Immature natural killer cell (primary cell): ENCODE data around the gene CDC42SE1. TPM values are rescaled to one million over a fixed set of nuclear protein-coding genes. Genes with fewer than 3 reads are reported as not detected.

Experiments used
- DNase-seq, 3 donors: peaks; one replicate each; pipeline ENCODE4 v3.0.0; 2022; ENCODE audit warnings: mixed read lengths in 1 of 3
- H3K27ac Mint-ChIP-seq, 6 donors: one replicate each; pipeline ENCODE4 v1.8.0; 2020; ENCODE audit warnings: mixed read lengths in 6 of 6, mild to moderate bottlenecking in 5 of 6, inconsistent platforms in 4 of 6, moderate library complexity in 3 of 6
- H3K27me3 Mint-ChIP-seq, 3 donors: one replicate each; pipeline ENCODE4 v1.8.0; 2020 to 2021; ENCODE audit warnings: low read depth in 3 of 3, mild to moderate bottlenecking in 3 of 3, mixed read lengths in 3 of 3, moderate library complexity in 3 of 3, inconsistent platforms in 1 of 3
- H3K36me3 Mint-ChIP-seq, 3 donors: one replicate each; pipeline ENCODE4 v1.8.0; 2020; ENCODE audit warnings: mixed read lengths in 3 of 3, inconsistent platforms in 2 of 3, mild to moderate bottlenecking in 2 of 3
- H3K4me1 Mint-ChIP-seq, 2 donors: one replicate each; pipeline ENCODE4 v1.8.0; 2020; ENCODE audit warnings: inconsistent platforms in 2 of 2, mild to moderate bottlenecking in 2 of 2, mixed read lengths in 2 of 2, moderate library complexity in 1 of 2
- H3K4me3 Mint-ChIP-seq, 5 donors: one replicate each; pipeline ENCODE4 v1.8.0; 2020; ENCODE audit warnings: mild to moderate bottlenecking in 5 of 5, mixed read lengths in 5 of 5, inconsistent platforms in 3 of 5, moderate library complexity in 3 of 5
- H3K9me3 Mint-ChIP-seq, 6 donors: one replicate each; pipeline ENCODE4 v1.8.0; 2020; ENCODE audit warnings: mild to moderate bottlenecking in 6 of 6, mixed read lengths in 6 of 6, inconsistent platforms in 4 of 6, moderate library complexity in 3 of 6
- polyA plus RNA-seq, 3 donors: library from polyadenylated mRNA; unstranded; fragments of 300-500 nt; fragmentation: Illumina TruSeq; gene quantifications; one replicate each; pipeline ENCODE4 v1.2.3, GENCODE V29; 2021

CDC42SE1 gene
- polyA plus RNA-seq, 3 donors from 2014 or later, result 129 to 177 (median 150) TPM

DNA sequence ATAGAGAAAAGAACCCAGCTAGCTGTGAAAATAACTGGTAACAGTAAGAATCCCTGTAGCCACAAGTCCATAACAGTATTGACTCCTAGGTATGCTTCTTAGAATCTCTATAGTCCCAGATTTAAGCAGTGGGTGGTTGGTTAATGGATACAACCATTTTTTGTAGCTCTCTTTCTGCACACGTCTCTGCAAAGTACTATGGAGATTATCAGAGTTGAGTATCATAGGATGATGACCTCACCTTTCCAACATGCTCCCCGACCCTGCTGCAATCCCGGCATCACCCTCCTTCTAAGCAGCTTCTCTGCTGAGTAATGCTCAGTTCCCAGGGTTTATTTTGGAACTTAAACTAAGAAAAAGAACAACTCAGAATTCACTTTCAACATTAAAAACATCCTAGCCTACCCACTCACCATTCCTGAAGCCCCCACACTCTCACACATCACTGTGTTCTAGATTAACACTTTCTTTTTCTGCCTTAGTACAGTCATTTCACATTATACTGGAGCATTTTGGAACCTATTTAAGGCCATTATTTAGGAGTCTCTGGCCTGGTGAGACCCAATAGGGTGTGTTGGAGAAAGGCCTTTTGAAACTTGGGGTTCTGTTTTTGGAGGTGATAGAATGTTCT is 3.4 kb upstream of the CDC42SE1 start:
- DNase-seq, result no peak
- H3K27me3 Mint-ChIP-seq, result peaks cover 12 to 22% (median 18%) of the 10 kb centered on the region in 3 donors
- H3K4me1 Mint-ChIP-seq, result peaks cover 20 to 23% of the 10 kb centered on the region in 2 donors
- H3K4me3 Mint-ChIP-seq, result no peak overlapping the region
- peak overlapping the region in 2 of 6 donors; percentile 31 to 64 for H3K27ac Mint-ChIP-seq
- H3K36me3 Mint-ChIP-seq, result peaks cover 6 to 10% (median 6%) of the 10 kb centered on the region in 3 donors
- no peaks in the 10 kb centered on the region for H3K9me3 Mint-ChIP-seq

DNA sequence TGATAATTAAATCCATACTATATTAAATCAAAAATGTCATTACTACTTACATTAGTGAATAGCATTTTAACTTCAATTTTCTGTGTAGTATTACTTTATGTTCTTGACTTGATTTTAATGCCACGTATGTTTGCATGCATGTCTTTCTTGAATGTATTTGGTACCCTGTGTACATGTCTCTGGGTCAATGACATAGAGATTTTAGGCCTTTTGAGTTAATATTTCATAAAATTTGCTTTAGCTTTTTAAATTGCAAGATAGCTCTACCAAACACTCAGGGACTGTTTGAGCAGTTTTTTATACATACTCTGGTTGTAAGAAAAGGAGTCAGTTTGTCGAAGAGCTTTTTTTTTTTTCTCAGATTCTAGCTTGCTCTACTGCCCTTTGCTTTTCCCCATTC is 2.3 kb upstream of the CDC42SE1 start:
- no peak overlapping the region for H3K4me3 Mint-ChIP-seq
- H3K4me1 Mint-ChIP-seq, result peaks cover 30 to 34% of the 10 kb centered on the region in 2 donors
- H3K36me3 Mint-ChIP-seq, result peaks cover 14 to 18% (median 15%) of the 10 kb centered on the region in 3 donors
- peaks cover 17 to 31% (median 29%) of the 10 kb centered on the region in 3 donors for H3K27me3 Mint-ChIP-seq
- peak overlapping the region in 5 of 6 donors; percentile 9 to 99 (median 14) for H3K27ac Mint-ChIP-seq
- no peak for DNase-seq
- no peaks in the 10 kb centered on the region for H3K9me3 Mint-ChIP-seq

GRCh38 chr1:151060657-151061421 is 1.4 kb upstream of the CDC42SE1 start:
- no peaks in the 10 kb centered on the region for H3K9me3 Mint-ChIP-seq
- H3K27me3 Mint-ChIP-seq, result peaks cover 19 to 36% (median 31%) of the 10 kb centered on the region in 3 donors
- H3K36me3 Mint-ChIP-seq, result peaks cover 23 to 27% (median 24%) of the 10 kb centered on the region in 3 donors
- no peak for DNase-seq
- peak overlapping the region; percentile 93 to 99 (median 99) for H3K27ac Mint-ChIP-seq
- peak overlapping the region; percentile 93 to 98 (median 96) for H3K4me3 Mint-ChIP-seq
- peaks cover 39 to 43% of the 10 kb centered on the region in 2 donors for H3K4me1 Mint-ChIP-seq

DNA sequence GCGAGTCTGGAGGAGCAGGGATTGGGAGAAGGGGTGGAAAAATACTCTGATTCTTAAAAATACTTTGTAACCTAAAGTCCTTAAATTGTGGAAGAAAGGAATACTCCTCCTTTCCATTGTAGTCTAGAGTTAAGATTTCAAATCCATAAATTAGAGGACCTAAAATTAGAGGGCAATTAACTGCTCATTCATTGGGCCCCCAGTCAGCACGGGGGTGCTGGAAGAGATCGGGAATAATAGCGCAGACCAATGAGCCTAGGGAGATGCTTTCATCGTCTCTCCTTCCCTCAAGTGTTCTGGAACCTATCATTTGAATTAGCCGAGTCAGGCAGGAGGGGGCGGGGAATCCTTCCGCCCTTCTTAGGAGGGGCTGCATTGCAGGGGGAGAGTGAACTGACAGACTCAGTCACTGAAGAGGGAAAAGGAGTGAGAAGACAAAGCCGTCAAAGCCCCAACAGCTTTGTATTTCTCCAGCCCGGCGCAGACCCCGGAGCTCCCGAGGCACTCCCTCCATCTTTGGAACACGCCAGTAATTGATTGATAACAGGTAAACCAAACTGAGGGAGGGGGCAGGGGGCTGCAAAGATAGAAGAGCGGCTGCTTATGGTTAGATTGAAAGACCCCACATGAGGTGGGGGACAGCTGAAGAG is 710 bp upstream of the CDC42SE1 start, which contains the start of gene MLLT11:
Gene MLLT11 (plus strand): TSS at position 391 of the 650 bp plus-strand sequence. CDS start 6,828 bp downstream, outside the sequence.
- DNase-seq, result peak in 2 of 3 donors; percentile 12 to 16
- peaks cover 30 to 31% (median 30%) of the 10 kb centered on the region in 3 donors for H3K36me3 Mint-ChIP-seq
- H3K27me3 Mint-ChIP-seq, result peaks cover 19 to 38% (median 35%) of the 10 kb centered on the region in 3 donors
- H3K4me1 Mint-ChIP-seq, result peaks cover 46 to 50% of the 10 kb centered on the region in 2 donors
- peak within 1 kb of the TSS; percentile 93 to 98 (median 96) for H3K4me3 Mint-ChIP-seq
- peak within 1 kb of the TSS; percentile 93 to 99 (median 99) for H3K27ac Mint-ChIP-seq
- H3K9me3 Mint-ChIP-seq, result no peaks in the 10 kb centered on the region

GRCh38 chr1:151058692-151059091 is 730 bp downstream of the CDC42SE1 start:
- no peaks in the 10 kb centered on the region for H3K9me3 Mint-ChIP-seq
- H3K27me3 Mint-ChIP-seq, result peaks cover 22 to 42% (median 39%) of the 10 kb centered on the region in 3 donors
- DNase-seq, result peak in 2 of 3 donors; percentile 28
- H3K27ac Mint-ChIP-seq, result peak overlapping the region; percentile 93 to 99 (median 99)
- H3K4me3 Mint-ChIP-seq, result peak overlapping the region; percentile 93 to 98 (median 96)
- peaks cover 59 to 65% of the 10 kb centered on the region in 2 donors for H3K4me1 Mint-ChIP-seq
- H3K36me3 Mint-ChIP-seq, result peaks cover 35 to 43% (median 38%) of the 10 kb centered on the region in 3 donors

GRCh38 chr1:151056149-151056548 is 3.3 kb downstream of the CDC42SE1 start:
- Mint-ChIP-seq H3K4me1 (peaks cover 80 to 81% of the 10 kb centered on the region in 2 donors), H3K27ac (peak overlapping the region; percentile 93 to 99 (median 99)), H3K9me3 (no peaks in the 10 kb centered on the region), H3K4me3 (peak overlapping the region; percentile 93 to 98 (median 96)), H3K36me3 (peaks cover 49 to 64% (median 50%) of the 10 kb centered on the region in 3 donors), H3K27me3 (peaks cover 24 to 43% (median 39%) of the 10 kb centered on the region in 3 donors)
- peak; percentile 61 to 63 (median 62) for DNase-seq

- H3K36me3 Mint-ChIP-seq, result peaks cover 51 to 69% (median 54%) of the 10 kb centered on the region in 3 donors
- H3K4me1 Mint-ChIP-seq, result peaks cover 81% of the 10 kb centered on the region in 2 donors
- no peaks in the 10 kb centered on the region for H3K9me3 Mint-ChIP-seq
- peaks cover 24 to 40% (median 39%) of the 10 kb centered on the region in 3 donors for H3K27me3 Mint-ChIP-seq
- H3K27ac Mint-ChIP-seq, result peak overlapping the region; percentile 93 to 99 (median 99)
- DNase-seq, result no peak
- peak overlapping the region; percentile 93 to 98 (median 96) for H3K4me3 Mint-ChIP-seq
Measured at GRCh38 chr1:151055581-151055980, 3.8 kb downstream of the CDC42SE1 start.

GRCh38 chr1:151054971-151055547 is 4.4 kb downstream of the CDC42SE1 start:
- peaks cover 24 to 39% (median 39%) of the 10 kb centered on the region in 3 donors for H3K27me3 Mint-ChIP-seq
- no peak for DNase-seq
- peaks cover 51 to 73% (median 54%) of the 10 kb centered on the region in 3 donors for H3K36me3 Mint-ChIP-seq
- no peaks in the 10 kb centered on the region for H3K9me3 Mint-ChIP-seq
- H3K27ac Mint-ChIP-seq, result peak overlapping the region; percentile 93 to 99 (median 99)
- H3K4me1 Mint-ChIP-seq, result peaks cover 81% of the 10 kb centered on the region in 2 donors
- H3K4me3 Mint-ChIP-seq, result peak overlapping the region; percentile 93 to 98 (median 96)

GRCh38 chr1:151051356-151052009 is 7.9 kb downstream of the CDC42SE1 start:
- peak overlapping the region in 2 of 5 donors; percentile 7 to 9 for H3K4me3 Mint-ChIP-seq
- H3K27ac Mint-ChIP-seq, result peak overlapping the region; percentile 83 to 99 (median 90)
- H3K4me1 Mint-ChIP-seq, result peaks cover 89 to 91% of the 10 kb centered on the region in 2 donors
- peaks cover 17 to 29% (median 20%) of the 10 kb centered on the region in 3 donors for H3K27me3 Mint-ChIP-seq
- DNase-seq, result no peak
- H3K9me3 Mint-ChIP-seq, result no peaks in the 10 kb centered on the region
- peaks cover 35 to 56% (median 38%) of the 10 kb centered on the region in 3 donors for H3K36me3 Mint-ChIP-seq

- Mint-ChIP-seq H3K4me1 (peaks cover 82 to 85% of the 10 kb centered on the region in 2 donors), H3K36me3 (peaks cover 25 to 42% (median 26%) of the 10 kb centered on the region in 3 donors), H3K4me3 (peak overlapping the region in 3 of 5 donors; percentile 25 to 93 (median 62)), H3K27me3 (peaks cover 13 to 25% (median 17%) of the 10 kb centered on the region in 3 donors), H3K9me3 (no peaks in the 10 kb centered on the region), H3K27ac (peak overlapping the region; percentile 83 to 99 (median 94))
- DNase-seq, result peak in 1 of 3 donors; percentile 5
Measured at GRCh38 chr1:151050051-151050688, 9.3 kb downstream of the CDC42SE1 start.

DNA sequence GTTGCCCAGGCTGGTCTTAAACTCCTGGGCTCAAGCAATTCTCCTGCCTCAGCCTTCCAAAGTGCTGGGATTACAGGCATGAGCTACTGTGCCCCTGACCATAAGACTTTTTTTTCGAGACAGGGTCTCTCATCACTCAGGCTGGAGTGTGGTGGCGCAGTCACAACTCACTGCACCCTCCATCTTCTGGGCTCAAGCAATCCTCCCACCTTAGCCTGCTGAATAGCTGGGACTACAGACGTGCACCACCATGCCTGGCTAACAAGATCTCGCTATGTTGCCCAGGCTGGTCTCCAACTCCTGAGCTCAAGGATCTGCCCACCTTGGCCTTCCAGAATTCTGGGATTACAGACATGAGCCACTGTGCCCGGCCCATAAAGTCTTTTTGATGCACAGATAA is 10.0 kb downstream of the CDC42SE1 start:
- Mint-ChIP-seq H3K36me3 (peaks cover 20 to 36% (median 24%) of the 10 kb centered on the region in 3 donors), H3K4me1 (peaks cover 75 to 78% of the 10 kb centered on the region in 2 donors), H3K27ac (peak overlapping the region; percentile 83 to 99 (median 94)), H3K4me3 (peak overlapping the region; percentile 62 to 97 (median 93)), H3K9me3 (no peaks in the 10 kb centered on the region), H3K27me3 (peaks cover 9 to 21% (median 14%) of the 10 kb centered on the region in 3 donors)
- no peak for DNase-seq

DNA sequence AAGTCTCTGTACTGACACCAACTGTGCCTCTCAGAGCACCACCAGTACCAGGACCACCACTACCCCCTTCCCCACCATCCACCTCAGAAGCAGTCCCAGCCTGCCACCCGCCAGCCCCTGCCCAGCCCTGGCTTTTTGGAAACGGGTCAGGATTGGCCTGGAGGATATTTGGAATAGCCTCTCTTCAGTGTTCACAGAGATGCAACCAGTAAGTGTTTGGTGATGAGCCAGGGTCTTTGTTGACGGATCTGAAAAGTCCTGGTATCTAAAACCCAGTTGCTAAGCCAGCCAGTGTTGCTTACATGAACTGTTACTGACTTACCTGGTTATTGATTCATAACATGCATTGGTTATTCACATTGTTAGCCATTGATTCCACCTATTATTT is 10.8 kb downstream of the CDC42SE1 start:
- peak overlapping the region; percentile 88 to 99 (median 94) for H3K27ac Mint-ChIP-seq
- H3K4me3 Mint-ChIP-seq, result peak overlapping the region; percentile 93 to 97 (median 94)
- peaks cover 16 to 33% (median 28%) of the 10 kb centered on the region in 3 donors for H3K36me3 Mint-ChIP-seq
- no peak for DNase-seq
- peaks cover 9 to 21% (median 14%) of the 10 kb centered on the region in 3 donors for H3K27me3 Mint-ChIP-seq
- H3K4me1 Mint-ChIP-seq, result peaks cover 67 to 71% of the 10 kb centered on the region in 2 donors
- no peaks in the 10 kb centered on the region for H3K9me3 Mint-ChIP-seq
